Activated CD8-positive, alpha-beta memory T cell treated with anti-CD3 and anti-CD28 coated beads for 24 hours (primary cell): ENCODE data around the gene UBIAD1.
"Not testable (repeated sequence)": the region's sequence is repeated elsewhere in the genome, so short reads cannot be mapped to it uniquely, and the experiment has no call there.

Experiments
- DNase-seq: peaks from one replicate; pipeline ENCODE4 v3.0.0-alpha.2; 2020

UBIAD1 gene

DNA sequence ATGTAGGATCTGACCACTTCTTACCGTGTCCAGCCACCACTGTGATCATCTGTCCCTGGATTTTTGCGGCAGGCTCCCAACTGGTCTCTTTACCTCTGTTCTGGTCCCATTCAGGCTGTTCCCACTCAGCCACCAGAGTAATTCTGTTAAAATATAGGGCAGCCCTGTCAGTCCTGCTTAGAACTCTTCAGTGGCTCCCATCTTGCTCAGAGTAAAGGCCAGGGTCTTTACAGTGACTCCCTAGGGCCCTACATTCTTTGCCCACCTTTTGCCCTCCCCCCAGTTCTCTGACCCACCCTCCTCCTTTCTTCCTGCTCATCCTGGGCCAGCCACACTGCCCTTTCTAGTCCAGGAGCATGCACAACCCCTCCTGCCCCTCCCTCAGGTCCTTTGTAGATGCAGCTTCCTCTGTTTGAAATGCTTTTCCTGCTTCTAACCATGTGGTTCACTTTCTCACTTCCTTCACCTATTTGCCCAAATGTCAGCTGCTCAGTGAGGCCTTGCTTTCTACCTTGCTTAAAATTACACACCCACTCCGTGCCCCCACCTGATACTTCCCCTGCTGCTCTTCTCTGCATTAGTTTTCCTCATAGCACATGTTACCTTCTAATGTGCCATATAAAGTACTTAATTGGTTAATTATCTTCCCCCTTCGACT, 7.8 kb downstream of the UBIAD1 start:
- no peak for DNase-seq

DNA sequence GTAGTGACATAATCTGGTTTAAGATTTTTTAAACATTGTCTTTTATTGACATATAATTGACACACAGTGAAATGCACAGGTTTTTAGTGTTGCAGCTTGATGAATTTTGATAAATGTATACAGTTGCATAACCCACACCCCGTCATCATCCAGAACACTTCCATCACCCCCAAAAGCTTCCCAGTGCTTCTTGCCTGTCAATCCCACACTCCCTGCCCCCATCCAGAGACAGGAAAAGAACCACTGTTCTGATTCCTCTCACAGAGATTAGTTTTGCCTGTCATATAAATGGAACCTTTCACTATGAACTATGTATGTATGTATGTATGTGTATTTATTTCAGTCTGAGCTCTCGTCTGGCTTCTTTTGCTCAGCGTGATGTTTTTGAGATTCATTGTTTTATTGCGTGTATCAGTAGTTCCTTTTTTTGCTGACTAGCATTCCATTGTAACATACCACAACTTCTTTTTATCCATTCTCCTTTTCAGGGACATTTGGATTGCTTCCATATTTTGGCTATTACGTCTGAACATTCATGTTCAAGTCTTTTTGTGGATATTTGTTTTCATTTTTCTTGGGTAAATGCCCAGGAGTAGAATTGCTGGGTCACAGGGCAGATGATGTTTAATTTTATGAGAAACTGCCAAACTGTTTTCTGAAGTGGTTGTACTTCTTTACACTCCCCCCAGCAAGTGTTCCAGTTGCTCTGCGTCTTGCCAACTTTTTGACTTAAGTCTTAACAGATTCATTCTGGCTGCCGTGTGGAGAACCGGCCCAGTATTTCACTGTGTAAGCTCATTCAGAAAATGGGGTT, 8.7 kb downstream of the UBIAD1 start:
- DNase-seq = no peak

DNA sequence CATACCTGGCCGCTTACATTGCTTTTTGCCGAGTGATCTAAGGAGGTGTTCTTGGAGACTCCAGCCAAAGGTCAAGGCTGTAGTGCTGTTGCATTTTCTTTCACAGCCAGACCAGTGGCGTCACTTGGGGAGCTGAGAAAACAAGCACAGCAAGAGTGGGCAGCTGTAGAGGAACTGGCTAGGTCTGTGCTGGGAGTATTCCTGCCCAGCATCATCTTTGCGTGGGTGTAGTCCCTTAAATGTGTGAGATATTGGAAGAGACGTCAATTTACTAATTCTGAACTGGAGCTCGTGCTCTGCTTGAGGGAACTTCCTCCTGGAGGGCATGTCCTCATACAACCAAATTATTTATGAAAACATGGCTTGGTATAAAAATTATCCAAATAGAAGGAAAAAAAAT, 10.2 kb downstream of the UBIAD1 start:
- no peak for DNase-seq

DNA sequence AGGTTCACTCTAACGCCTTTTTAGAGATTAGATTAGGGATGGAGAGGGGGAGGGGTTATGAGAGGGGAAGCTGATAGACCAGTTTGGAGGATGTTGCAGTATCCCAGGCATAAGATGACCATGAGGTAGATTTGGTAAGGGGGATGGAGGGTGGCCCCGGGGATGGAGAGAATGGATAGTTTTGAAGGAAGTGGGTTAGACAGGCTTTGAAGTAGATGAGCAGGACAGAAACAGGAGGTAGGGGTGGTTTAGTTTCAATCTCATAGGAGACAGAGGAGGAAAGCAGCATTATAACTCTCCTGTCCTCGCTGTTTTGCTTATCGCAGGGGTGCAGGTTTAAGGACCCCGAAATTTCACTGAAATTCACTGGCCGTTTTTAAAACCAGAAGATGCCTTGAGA, 11.8 kb downstream of the UBIAD1 start:
- DNase-seq = no peak

DNA sequence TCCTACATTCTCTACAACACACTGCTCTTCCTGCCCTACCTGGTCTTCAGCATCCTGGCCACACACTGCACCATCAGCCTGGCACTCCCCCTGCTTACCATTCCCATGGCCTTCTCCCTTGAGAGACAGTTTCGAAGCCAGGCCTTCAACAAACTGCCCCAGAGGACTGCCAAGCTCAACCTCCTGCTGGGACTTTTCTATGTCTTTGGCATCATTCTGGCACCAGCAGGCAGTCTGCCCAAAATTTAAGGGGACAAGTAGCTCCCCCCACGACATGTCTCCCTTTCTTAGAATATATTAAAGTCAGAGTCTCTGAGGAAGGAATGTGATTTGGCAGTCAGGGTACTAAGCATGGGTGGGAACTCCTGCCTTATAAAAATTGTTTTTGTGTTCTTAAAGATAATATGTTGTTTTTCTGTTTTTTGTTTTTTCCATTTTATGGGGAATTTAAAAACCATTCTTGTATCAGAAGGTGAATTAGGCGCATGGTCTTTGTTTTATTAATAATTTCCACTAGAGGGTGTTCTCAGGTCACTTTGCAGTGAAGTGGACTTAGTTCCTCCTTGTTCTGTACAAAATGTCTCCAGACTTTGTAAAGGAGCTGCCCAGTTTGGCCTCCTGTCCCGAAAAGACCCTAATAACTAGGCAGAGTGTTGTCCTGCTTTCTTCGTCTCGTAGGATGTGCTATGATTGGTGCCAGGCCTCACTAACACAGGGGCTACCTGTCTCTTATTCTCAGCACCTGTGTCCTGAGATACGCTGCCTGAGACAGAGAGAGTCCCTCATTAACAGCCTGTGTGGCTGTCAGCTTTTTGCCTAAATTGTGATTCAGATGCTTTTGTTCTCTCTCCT, 13.1 kb downstream of the UBIAD1 start:
- no peak for DNase-seq

DNA sequence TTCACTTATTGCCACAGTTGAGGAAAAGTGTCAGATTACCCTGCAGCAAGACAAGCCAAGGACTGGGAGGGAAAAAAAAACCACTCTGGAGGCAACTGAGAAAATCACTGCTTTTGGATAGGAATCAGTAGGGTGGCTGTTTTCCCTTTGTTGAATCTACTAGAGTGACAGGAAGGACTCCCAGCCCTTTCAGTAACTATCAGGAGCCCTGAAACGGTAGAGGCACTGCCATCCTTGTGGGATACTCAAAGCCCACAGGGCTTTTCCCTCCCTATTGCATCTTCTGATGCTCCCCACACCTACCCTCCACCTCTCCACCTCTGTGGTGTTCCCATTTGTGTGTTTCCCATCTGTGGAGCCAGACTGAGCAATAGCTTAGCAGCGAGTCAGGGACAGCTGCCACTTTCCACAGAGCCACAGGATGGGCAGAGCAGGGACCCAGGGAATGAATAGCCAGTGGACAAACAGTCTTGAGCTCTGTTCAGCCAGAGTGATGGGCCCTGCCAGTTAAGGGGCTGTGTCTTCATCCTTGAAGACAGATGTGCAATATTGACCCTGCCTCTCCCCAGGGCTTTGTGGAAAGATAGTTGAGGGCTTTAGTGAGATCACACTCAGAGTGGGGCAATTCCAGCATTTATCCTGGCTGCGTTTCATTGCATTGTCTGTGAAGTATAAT, 13.9 kb downstream of the UBIAD1 start:
- no peak for DNase-seq

DNA sequence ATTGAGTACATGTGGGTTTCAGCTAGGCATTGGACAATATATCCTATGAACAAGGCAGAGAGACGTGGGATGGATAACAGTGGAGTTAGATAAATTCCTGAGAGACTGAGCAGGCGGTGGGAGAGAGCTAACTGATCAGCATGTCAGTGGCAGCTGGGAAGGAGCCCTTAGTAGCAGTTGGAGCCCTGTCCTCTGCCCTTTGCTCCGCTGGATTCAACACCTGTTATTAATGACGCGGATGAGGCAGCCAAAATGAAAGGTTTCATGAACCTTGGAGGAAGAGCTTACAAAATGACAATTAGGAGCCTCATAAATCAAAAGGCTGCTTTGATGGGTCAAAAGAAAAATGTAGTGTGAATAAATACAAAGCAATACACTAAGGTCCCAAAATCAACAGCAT, 16.1 kb downstream of the UBIAD1 start:
- no peak for DNase-seq

DNA sequence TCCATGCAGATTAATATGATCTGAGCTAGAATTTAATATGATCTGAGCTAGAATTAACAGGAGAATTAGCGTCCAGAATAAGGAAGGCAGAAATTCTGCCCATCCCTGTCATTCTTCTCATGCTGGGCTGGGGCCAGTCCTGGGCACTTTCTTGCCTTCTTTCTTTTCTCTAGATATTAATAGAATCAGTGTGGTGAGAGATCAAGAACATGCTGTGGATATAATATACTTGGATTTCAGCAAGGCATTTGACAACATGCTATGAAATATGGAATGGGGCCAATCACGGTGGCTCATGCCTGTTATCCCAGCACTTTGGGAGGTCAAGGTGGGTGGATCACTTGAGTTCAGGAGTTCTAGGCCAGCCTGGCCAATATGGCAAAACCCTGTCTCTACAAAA, 18.1 kb downstream of the UBIAD1 start:
- no peak for DNase-seq

DNA sequence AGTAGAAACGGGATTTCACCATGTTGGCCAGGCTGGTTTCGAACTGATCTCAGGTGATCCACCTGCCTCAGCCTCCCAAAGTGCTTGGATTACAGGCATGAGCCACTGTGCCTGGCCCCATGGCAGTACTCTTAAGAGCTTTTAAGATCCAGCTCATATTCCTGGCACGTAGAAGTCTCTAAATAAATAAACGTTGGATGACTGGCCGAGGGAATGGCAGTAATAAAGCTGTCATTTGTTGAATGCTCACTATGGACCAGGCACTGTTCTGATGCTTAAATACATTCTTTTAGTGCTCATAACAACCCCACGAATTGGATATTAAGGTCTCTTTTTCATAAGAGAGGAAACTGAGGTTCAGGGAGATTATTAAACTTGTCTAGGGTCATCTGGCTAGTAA, 20.9 kb downstream of the UBIAD1 start:
- no peak for DNase-seq

DNA sequence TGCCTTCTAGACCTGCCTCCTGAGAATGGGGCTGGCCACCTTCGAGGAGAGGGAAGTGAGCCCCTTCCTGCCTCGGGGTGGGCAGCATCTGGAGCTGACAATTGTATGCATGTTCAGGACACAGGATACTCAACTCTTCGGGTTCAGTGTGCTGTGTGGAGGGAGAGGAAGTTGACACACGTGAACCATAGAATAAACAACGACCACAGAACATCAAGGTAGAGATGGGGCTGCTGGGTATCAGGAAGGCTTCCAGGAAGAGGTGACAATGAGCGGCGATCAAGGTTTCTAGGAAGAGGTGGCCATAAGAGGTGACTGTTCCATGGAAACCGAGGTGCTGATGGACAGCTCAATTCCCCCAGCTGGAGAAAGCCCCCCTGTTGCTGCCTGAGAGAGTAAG, 22.0 kb downstream of the UBIAD1 start:
- DNase-seq = no peak

DNA sequence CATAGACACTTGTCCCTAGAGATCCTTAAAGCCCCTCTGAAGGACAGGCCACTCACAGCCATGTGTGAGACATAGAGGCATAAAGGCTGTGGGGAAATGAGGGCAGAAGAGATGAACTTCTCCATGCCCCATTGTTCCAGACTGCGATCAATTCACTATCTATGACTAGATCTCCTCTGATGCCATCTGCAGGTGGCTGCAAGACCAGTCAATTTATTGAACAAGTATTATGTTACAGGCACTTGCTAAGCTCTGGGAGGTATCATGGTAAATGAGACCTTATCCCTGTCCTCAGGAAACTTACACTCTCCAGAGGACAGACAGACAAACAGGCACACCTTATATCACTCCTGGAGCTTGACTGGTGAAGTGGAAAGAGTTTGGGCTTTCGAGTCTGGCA, 22.9 kb downstream of the UBIAD1 start:
- no peak for DNase-seq

DNA sequence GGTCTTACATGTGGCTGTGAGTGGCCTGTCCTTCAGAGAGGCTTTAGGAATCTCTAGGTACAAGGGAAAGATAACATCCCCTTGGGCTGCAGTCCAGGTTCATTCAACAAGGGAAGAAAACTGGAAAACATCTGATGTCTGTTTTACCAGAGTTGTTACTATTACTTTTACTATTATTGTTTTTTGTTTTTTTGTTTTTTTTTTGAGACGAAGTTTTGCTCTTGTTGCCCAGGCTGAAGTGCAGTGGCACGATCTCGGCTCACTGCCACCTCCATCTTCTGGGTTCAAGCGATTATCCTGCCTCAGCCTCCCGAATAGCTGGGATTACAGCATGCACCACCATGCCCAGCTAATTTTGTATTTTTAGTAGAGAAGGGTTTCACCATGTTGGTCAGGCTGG, 24.8 kb downstream of the UBIAD1 start:
- not testable (repeated sequence) for DNase-seq

DNA sequence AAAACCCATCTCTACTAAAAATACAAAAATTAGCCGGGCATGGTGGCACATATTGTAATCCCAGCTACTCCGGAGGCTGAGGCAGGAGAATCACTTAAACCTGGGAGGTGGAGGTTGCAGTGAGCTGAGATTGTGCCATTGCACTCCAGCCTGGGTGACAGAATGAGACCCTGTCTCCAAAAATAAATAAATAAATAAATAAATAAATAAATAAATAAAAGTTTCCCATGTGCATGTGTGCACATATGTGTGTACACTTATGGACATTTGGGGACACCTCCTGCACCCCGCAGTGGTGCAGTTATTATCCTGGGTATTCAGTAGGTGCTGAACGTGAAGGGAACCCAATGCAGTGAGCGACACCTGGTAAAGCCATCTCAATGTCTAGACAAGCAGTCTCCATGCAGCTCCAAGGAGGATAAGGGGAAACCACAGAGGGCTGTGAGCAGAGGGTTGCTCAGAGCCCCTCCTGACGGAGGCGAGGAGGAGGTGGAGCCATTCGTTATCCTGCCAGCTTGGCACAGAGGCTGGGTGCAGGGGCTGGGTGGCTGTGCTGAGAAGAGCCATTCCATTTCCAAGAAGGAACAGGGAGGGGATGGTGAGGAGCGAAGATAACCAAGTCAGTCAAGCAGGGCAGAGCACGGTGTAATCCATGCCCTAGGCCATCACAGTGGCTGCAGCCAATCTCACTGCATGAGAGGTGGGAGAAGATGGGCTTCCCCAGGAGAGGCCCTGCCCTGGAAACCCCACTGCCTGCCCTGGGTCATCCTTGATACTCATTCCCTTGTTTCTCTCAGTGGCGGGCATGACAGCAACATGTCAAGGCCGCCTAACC, 25.6 kb downstream of the UBIAD1 start:
- DNase-seq = no peak

DNA sequence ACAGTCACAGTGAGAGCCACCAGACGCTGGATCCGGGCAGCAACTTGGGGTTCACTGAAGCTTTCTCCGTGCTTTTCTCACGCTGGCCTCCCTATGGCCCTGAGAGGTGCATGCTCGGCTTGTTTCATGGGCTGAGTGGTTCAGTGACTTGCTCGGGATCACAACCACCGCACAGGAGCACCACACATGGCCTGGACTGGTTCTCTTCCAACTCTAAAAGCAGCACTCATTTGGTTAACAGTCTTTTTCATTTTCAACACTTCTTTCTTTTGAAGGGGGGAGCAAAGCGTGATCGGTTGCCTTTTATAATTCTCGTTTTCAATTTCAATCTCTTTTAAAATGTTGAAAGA, 26.2 kb downstream of the UBIAD1 start:
- DNase-seq = no peak

DNA sequence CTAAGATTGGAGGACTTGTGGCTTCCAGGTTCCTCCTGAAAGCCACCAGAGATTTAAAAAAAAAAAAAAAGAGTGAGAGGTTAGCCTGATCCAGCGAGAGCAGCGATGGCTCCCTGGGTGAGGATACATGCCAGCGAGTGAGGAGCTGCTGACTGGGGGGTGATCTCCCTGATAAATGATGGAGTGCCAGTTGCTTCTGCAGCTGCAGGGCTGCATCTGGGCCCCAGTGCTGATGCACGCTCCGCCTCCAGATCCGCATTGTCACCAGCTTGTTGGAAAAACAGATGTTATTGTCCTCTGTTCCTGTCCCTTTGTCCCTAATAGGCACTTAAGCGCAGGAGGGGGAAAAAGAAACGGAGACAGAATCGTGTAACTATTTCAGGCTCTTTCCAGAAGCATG, 28.6 kb downstream of the UBIAD1 start:
- DNase-seq = no peak

DNA sequence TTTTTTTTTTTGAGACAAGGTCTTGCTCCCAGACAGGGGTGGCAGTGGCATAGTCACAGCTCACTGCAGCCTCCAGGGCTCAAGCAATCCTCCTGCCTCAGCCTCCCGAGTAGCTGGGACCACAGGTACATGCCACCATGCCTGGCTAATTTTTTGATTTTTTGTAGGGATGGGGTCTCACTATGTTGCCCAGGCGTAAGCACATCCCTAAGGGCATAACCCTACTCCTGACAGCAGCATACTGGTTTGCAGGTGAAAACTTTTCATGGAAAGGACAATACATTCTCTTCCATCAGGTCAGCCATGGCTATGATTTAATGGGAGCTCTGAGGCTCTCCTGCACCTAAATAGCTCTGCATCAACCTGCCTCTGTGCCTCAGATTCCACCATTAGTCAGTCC, 29.4 kb downstream of the UBIAD1 start:
- DNase-seq = no peak

DNA sequence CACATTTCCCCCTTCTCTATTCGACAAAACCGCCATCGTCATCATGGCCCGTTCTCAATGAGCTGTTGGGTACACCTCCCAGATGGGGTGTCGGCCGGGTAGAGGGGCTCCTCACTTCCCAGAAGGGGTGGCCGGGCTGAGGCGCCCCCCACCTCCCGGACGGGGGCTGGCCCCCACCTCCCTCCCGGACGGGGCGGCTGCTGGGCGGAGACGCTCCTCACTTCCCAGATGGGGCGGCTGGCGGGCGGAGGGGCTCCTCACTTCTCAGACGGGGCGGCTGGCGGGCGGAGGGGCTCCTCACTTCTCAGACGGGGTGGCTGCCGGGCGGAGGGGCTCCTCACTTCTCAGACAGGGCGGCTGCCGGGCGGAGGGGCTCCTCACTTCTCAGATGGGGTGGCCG, 32.5 kb downstream of the UBIAD1 start:
- DNase-seq = not testable (repeated sequence)

DNA sequence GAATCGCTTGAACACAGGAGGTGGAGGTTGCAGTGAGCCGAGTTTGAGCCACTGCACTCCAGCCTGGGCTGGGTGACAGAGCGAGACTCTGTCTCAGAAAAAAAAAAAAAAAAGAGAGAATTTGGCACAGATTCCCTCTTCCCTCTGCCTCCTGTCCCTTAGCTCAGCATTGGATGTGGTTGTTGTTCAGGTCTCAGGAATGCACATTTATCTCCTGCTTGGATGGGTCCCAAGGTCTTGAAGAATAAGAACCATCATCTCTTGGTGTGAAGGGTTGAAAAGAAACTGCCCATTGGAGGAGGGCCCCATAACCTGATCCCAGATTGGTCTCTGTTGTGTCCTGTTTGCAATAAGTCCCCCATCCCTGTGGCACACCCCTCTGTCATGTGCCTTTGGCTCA, 34.9 kb downstream of the UBIAD1 start:
- DNase-seq = no peak

DNA sequence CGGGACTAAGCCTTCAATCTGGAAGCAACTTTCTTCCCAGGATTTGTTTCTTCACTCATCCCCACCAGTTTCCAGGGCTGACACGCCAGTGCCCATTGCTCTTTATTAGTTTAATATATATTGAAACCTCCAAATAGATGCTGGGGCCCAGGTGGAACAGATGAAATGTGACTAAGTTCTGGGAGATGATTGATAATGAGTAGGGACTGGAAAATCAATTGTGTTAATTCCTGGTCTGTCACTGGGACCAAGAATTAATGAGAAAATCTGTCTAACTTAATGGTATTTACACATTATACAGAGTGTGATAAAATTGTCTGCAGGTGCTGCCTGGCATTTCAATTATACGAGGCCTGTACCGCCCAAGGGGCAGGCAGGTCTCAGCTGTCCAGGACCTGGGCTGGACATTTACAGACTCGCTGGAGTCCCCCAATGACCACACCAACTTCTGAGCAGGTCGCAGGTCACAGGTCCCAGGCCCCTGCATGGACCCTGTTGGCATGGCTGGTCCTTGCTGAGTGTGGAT, 35.8 kb downstream of the UBIAD1 start:
- no peak for DNase-seq

DNA sequence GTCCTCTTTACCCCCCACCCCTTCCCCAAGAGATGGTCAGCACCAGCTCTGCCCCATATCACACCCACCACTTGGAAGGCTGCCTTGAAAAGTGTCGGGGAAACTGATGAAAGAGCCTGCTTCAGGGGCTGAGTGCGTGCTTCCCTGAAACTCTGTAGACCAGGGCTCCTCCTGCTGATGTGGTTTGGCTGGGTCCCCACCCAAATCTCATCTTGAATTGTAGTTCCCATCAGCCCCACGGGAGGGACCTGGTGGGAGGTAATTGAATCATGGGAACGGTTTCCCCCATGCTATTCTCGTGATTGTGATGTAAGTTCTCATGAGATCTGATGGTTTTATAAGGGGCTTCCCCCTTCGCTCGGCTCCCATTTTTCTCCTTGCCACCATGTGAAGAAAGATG, 36.4 kb downstream of the UBIAD1 start:
- DNase-seq = no peak

DNA sequence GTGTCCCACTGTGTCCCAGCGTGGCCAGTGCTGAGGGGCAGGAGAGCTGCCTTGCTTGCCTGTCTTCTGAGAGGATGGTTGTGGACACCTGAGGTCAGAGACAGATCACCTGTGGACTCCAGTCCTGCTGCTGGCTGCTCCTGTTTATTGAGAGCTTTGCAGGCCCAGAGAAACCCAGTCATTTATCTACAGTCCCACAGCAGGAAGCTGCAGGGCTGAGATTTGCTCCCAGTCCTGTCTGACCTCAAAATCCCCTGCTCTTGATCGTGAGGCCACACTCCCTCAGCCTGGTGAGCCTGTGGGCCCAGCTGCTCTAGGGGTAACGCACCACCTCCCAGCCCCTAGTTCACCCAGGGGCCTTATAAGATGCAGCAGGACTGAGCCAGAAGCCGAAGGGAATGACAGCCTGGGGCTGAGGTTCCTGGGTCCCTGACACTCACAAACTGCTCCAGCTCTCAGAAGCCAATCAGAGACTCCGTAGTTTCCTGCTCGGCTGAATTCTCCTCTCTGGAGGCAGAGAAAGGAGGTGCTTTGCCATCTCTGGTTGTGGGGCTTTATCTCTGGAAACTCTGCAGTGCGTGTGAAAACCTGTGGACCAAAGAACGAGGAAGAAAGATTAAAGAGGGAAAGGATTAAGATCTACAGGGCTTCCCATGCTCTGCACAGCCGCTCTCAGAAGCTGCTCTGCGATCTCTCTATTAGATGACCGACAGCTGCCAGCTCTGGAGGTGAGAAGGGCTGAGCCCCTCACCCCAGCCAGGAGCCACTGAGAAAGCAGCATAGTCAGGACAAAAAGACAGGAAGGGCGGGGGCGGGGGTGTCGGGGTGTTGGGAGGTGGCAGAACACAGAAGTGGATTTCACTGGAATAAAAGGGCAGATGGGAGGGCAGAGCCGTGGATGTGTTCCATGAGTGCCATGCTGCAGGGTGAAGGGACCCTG, 39.1 kb downstream of the UBIAD1 start:
- DNase-seq = no peak
